Fibroblast of lung (primary cell): ENCODE measurements around the gene KCTD5.

Experiments used
- EZH2 ChIP-seq: IDR thresholded peaks from 2 replicates; pipeline ENCODE4 v1.5.1; 2012; ENCODE audit warnings: low read length, control low read depth, mild to moderate bottlenecking; ENCODE audit errors: missing control alignments
- TF ChIP-seq, protein P1 (sequence below), 2 donors: IDR thresholded peaks in 1 of 2; conservative IDR thresholded peaks in 1 of 2; 1 replicate in 1 of 2; 2 replicates in 1 of 2; pipeline ENCODE4 v1.5.1; 2011 to 2012; ENCODE audit warnings: low read length in 2 of 2, control low read depth in 1 of 2, inconsistent platforms in 1 of 2, low read depth in 1 of 2, mild to moderate bottlenecking in 1 of 2

DNA sequence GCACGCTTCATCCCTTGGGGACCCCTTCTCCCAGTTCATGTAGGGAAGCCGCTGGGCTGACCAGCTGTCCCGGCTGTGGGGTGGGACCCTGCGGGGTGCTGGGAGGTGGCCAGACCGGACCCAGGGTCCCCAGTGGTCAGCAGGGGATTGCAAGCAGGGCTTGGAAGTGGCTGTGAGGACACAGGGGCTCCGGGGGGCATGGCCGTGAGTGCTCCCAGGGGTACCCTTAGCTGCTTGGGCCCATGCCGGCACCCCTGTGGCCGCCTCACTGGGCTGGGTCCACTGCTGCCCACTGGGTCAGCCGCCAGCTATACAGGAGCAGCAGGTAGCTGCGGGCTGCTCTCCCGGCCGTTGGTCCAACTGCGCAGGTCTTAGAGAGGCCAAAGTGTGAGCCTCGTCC is 18.9 kb downstream of the KCTD5 start:
- TF ChIP-seq, protein P1, sequence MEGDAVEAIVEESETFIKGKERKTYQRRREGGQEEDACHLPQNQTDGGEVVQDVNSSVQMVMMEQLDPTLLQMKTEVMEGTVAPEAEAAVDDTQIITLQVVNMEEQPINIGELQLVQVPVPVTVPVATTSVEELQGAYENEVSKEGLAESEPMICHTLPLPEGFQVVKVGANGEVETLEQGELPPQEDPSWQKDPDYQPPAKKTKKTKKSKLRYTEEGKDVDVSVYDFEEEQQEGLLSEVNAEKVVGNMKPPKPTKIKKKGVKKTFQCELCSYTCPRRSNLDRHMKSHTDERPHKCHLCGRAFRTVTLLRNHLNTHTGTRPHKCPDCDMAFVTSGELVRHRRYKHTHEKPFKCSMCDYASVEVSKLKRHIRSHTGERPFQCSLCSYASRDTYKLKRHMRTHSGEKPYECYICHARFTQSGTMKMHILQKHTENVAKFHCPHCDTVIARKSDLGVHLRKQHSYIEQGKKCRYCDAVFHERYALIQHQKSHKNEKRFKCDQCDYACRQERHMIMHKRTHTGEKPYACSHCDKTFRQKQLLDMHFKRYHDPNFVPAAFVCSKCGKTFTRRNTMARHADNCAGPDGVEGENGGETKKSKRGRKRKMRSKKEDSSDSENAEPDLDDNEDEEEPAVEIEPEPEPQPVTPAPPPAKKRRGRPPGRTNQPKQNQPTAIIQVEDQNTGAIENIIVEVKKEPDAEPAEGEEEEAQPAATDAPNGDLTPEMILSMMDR (conservative IDR thresholded peaks at IDR 0.05 in 1 of 2, IDR thresholded peaks at IDR 0.05 in 1 of 2; ENCODE audit: low read depth in 1 of 2, low read length in 2 of 2) = no peak
- TF ChIP-seq EZH2 = no peak
